Muscle of back (tissue), 11 donors: ENCODE results near the gene E2F2. TPM values are rescaled to one million over a fixed set of nuclear protein-coding genes. Genes with fewer than 3 reads are reported as not detected.
A peak's percentile ranks its signal among the peaks of the same experiment; 100 is the strongest.
"Not testable (repeated sequence)": the region's sequence is repeated elsewhere in the genome, so short reads cannot be mapped to it uniquely, and the experiment has no call there.

Experiments
- DNase-seq, 3 donors: peaks; one replicate each; pipeline versions ENCODE4 v3.0.0 to v3.0.0-alpha.2; 2013
- polyA plus RNA-seq, 10 donors: library from polyadenylated mRNA; unstranded; fragments of 120-200 nt; gene quantifications; one replicate each; pipeline ENCODE4 v1.2.1, GENCODE V29; 2013; ENCODE audit not compliant: insufficient read length in 10 of 10

Gene E2F2
- polyA plus RNA-seq, 10 donors, result 3.1 to 6.2 (median 4.3) TPM

DNA sequence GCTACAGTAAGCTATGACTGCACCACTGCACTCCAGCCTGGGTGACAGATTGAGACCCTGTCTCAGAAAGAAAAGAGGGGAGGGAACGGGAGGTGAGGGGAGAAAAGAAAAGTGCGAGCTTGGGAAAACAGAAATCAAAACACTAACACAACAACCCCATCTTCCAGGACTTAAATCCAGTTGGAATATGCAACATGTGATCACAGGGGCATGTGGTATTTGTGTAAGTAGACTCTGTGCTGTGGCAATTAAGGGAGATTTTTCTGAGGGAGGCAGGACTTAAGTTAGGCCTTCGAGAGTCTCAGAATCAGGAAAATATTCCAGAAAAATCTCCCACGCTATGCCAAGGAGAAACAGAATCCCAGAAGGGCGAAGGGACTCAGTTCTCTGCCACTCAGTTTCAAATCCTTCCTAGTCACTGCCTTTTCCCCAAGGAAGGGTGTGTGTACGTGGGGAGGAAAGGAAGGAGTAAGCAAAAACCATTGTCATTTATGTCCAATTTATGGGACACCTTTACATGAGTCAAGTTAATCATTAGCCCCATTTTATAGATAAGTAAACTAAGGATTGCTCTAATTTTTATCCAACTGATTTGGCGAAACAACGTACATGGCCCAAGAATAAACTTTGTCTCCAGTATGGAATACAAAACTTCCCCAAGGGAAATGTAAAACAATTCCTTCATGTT, 16.0 kb upstream of the E2F2 start:
- DNase-seq, result no peak

DNA sequence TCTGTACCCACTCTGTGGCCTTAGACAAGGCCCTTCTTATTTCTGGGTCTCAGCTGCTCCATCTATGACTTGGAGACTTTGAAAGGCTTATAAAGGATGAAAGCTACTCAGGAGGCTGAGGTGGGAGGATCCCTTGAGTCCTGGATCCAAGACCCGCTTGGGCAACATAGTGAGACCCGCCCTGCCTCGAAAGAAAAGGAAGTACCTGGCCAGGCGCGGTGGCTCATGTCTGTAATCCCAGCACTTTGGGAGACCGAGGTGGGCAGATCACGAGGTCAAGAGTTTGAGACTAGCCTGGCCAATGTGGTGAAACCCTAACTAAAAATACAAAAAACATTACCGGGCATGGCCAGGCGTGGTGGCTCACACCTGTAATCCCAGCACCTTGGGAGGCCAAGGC, 14.8 kb upstream of the E2F2 start:
- no peak for DNase-seq

DNA sequence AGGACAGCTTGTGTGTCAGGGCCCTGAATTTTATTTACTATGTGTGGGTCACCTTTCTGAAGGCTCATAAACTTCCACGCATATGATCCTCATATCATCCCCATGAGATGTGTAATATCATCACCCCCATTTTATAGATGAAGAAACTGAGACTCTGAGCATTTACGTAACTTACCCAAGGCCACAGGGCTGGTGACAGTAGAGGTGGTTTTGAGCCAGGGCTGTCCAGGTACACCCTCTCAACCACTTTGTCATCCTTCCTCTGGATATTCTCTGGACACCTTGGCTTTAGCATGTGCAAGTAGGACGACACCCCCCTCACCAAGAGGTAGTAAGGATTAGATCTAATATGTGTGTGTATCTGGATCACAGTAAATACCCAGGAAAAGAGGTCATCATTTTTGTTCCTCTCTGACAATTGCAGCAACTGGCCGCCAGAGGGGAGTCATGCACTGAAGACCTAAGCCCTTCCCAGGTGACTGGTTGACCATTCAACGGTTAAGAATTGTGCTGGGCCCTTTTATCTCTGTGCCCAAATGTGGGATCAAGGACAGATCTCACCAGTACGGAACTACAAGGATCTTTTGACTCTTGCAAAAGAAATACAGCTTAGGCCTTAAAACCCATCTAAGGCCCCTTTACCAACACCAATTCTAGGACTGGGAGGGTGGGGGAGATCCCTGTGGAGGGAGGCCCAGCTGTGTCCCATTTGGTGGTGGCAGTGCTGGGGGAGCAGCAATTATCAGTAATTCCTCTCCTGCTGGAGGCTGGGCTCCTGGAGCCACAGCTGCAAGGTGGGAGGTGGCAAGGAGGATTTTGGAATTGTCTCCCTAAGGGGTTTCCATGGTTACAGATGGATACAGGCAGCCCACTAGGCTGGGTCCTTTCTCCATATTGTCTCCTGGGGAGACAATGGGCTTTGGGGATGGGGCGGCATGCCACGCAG, 13.7 kb upstream of the E2F2 start:
- peak; percentile 71 to 88 (median 84) for DNase-seq

DNA sequence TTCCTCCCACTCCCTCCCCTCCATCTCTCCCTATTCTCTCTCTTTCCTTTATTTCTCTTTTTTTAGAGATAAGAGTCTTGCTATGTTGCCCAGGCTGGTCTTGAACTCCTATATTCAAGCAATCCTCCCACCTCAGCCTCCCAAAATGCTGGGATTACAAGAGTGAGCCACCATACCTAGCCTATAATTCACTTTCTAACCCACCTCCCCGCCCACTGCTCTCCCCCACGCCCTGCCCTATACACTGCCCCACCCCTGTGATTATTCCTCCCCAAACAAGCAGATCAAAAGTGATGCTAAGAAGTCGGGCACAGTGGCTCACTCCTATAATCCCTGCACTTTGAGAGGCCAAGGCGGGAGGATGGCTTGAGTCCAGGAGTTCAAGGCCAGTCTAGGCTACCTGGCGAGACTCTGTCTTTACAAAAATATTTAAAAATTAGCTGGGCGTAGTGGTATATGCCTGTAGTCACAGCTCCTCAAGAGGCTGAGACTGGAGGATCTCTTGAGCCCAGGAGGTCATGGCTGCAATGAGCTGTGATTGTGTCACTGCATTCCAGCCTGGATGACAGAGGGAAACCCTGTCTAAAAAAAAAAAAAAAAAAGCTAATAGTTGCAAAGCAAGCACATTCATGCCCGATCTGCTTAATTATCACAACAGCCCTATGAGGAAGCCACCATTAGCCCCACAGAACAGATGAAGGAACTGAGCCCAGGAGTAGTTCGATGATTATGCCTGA, 12.8 kb upstream of the E2F2 start:
- no peak for DNase-seq

DNA sequence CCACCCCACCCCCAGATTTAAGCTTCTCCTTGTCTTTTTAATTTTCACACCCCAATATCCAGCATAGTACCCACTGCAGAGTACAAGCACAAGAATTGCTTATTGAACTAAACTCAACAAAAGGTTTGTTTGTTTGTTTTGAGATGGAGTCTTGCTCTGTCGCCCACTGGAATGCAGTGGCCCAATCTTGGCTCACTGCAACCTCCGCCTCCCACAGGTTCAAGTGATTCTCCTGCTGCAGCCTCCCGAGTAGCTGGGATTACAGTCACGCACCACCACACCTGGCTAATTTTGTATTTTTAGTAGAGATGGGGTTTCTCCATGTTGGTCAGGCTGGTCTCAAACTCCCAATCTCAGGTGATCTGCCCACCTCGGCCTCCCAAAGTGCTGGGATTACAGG, 11.9 kb upstream of the E2F2 start:
- DNase-seq, result not testable (repeated sequence)

DNA sequence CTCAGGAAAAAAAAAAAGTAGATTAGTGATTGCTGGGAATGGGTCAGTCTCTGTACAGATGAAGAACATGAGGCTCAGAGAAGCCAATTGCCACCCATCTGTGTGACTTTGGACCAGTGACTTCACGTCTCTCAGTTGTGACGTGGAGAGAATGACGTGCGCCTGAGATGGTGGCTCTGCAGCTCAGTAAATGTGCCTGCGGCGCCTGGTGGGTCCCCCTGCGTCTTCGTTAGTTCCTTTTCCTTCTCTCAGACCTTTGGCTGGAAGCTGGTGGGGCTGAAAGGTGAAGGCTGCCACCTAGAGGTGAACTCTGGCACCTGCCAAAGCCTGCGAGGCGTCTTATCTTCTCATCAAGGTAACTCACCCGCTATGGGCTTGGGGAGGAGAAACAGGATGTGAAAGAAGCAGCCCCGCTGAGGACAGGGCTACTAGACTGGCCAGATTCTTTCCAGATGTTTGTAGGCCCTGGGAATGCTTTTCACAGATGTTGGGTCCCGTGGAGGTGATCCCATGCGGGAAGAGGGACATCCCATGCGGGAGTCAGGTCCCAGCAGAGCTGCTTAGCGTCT, 8.7 kb upstream of the E2F2 start:
- DNase-seq, result peak; percentile 88 to 94 (median 90)

DNA sequence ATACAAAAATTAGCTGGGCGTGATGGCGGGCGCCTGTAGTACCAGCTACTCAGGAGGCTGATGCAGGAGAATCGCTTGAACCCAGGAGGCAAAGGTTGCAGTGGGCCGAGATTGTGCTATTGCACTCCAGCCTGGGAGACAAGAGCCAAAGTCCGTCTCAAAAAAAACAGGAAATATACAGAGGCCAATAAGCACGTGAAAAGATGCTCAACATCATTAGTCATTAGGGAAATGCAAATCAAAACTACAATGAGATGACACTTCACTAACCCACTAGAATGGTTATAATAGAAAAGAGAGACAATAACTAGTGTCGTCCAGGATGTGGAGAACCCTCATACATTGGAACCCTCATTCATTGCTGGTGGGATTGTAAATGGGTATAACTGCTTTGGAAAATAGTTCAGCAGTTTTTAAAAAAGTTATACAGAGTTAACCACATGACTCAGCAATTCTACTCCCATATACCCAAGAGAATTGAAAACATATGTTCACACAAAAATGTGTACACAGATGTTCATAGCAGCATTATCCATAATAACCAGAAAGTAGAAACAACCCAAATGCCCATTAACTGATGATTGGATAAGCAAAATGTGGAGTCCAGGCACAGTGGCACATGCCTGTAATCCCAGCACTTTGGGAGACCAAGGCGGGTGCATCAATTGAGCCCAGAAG, 6.4 kb upstream of the E2F2 start:
- DNase-seq, result peak in 1 of 3 donors; percentile 43

DNA sequence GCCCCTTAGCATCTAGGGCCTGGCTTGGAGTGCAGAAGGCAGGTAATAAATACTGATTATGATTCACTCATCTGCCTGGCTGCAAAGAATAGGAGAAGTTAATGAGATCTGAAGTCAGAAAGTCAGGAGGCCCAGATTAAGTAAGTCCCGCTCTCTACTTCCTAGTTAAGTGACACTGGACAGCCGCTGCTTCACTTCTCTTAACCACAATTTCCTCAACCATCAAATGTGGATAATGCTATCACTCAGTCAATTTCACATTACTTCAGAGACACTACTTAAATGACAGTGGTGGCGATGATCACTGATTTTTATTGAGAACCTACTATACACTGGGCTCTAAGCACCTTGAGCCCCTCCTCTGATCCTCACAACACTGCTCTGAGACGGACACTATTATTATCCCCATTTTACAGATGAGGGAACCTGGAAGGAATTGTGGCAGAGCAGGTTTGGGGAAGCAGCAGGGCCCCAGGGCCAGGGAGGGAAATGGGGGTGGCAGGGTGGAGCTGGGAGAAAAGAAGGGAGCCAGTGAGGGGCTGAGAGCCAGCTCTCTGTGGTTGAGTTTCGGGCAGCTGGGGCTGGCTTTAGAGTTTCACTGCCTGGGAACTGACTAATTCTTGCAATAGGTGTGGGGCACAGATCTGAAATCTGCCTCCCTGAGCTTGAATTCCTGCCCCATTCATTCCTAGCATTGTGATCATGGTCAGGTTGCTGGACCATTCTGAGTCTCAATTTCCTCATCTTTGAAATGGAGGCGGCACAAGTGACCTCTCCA, 2.4 kb upstream of the E2F2 start:
- DNase-seq, result no peak

DNA sequence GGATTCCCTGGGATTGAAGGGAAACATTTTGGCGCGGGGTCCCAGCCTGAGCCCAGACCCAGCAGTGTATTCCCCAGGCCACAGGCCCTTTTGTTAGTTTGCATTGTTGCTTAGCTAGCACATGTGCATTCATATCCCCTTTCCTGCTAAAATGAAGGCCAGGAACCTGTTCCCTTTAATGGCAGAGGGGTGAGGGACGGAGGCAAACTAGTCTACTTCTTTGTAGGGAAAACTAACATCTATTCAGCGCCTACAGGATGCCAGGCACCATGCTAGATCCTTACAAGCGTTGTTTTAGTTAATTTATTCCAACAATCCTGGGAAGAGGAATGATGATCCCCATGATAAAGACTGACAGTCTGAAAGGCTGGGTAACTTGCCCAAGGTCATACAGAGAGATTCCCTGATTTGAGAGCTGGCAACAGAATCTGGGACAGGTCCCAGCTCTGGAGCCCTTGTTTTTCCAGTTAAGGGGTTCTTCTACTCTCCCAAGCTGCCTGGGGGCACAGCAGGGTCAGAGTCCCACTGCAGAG, 595 bp upstream of the E2F2 start:
- no peak for DNase-seq

DNA sequence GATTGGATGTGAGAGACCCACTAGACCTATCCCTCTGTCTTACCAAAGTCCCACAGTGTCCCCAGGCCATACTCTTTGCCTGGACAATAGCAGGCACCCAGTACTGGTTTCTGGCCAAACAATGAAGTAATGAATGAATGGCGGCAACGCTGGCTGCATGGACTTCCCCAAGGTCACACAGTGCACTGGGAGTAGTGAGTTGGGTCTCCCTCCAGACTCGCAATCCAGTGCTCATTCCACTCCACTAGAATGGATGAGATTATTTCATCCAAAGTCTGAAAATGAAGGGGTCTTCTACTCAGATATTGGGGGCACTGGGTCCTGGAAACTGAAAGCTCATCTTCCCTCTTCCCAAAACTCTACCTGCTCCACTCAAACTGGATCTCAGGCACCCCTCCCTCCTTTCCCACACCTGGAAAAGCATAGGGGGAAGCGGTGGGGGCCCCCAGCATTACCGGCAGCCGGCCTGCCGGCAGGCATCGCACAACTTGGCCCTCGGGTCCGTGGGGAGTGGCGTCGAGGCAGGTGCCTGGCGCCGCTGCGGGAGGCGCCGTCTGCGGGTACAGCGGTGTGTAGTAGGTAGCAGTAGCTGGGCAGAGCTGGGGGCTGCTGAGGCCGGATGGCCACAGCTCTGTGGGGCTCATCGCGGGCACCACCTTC, 816 bp downstream of the E2F2 start:
- DNase-seq, result no peak

DNA sequence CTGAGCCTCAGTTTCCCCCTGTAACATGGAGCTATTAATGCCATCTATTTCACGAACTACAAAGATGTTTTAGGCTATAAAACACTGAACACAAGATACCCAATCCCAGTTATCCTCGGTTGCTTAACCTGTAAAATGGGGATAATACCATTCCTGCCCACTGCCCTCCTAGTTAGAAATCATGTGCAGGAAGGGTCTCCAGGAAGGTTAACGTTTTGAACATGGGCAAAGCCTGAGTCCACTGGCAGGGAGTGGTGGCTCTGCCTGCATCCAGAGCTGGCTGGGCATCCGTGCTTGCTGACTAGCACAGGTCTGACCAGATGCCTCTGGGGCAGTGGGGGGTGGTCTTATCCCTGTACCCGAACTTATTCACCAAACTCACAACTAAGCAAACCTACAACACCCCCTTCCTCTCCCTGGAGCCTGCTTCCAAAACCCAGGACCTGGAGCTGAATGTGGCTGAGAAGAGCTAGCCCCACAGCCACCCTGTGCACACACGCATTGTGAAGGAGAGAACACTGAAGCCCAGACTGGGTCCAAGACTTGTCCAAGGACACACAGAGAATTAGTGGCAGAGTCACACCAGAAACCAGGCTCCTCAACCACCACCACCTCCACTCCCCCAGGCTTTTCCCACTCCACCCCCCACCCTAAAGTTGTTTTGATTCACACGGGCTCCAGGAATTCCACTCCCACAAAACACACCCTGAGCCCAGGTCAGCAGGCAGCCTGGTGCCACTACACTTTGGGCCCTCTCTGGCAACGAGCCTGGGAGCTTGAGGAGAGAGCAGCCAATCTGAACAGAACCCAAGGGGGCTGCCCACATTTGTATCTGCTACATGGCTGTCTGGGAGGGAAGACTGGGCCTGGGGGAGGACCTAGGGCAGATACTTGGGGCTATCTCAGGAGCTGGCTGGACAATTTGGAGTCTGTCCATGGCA, 1.6 kb downstream of the E2F2 start:
- DNase-seq, result no peak

DNA sequence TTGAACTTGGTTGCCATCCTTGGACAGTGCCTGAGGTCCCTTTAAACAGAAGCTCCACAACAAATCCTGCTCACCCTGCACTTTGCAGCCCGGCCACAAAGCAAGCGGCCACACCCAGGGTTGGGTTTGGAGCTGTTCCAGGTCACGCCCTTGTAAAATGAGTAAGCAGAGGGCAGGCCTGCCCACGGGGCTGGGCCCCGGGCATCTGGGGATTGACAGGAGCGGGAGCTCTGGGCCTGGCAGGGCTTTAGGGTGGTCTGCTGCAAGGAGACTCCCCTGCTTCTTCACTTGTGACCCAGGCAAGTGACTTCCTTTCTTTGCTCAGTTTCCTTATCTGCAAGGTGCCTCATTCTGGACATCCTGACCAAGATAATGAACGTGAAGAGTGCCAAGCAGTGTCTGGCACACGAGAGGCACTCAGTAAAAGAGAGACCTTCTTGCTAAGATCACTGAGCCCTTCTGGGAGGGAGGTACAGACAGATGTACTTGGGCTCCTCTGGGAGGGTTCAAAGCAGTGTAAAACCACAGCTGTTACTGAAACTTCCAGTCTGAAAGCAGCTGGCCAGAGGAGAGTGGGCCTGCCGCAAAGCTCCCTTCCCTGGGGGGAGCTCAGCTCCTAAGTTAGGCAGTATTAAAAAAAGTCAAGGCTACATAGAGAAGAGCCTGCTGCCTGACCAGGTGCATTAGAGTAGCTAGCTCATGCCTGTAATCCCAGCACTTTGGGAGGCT, 2.6 kb downstream of the E2F2 start:
- DNase-seq, result peak; percentile 76 to 86 (median 81)

DNA sequence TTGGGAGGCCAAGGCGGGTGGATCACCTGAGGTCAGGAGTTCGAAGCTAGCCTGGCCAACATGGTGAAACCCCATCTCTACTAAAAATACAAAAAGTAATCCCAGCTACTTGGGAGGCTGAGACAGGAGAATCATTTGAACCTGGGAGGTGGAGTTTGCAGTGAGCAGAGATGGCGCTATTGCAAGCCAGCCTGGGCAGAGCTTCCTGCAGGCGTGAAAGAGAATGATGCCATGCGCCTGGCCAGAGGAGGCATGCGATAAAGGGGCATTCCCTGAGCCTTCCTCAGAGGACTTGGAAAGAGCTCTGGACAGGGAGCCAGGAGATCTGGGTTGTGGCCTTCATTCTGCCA, 3.2 kb downstream of the E2F2 start:
- no peak for DNase-seq

DNA sequence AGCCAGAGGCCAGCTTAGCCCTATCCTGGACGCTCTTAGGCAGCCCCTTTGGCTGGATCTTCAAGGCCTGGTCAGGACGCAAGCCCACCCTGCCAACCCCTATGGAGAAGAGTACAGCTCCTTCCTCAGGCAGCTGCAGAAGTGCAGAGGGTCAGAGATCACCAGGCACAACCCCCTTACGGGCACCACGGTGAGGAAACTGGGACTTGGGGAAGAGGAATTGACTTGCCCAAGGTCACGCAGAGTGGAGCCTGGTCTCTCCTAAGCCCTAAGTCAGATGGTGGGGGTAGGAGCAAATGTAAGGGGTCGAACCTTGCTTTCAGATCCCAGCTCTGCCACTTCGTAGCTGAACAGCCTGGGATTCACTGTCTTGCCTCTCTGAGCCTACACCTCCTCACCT, 3.7 kb downstream of the E2F2 start:
- DNase-seq, result no peak

DNA sequence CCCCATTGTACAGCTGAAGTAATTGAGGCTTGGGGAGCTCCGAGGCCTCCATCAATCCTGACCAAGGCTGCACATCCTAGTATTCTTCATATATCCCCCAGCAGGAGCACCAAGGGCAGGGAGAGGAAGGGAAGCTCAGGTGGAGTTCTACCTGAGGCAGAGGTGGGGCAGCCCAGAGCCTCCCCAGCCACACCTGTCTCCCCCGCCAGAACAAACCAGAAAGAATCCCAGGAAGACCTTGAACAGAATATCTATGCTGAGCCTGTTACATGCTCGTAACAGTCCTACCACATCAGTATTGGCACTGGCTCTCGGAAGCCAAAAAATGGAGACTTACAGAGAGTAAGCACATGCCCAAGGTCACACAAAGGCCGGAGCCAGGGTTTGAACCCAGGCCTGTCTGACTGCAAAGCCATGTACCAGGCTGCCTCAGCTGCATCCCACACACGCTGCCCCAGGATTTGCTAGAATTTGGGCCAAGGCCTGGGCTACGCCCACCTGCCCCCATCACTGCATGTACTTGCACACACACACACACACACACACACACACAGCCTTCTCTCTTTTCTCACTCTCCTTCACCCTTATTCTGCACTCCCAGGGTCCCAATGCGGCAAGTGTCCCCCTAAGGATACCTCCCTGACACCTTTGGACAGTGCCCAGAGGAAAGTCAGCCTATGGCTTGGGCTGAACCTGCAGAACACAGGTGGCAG, 4.5 kb downstream of the E2F2 start:
- DNase-seq, result no peak

DNA sequence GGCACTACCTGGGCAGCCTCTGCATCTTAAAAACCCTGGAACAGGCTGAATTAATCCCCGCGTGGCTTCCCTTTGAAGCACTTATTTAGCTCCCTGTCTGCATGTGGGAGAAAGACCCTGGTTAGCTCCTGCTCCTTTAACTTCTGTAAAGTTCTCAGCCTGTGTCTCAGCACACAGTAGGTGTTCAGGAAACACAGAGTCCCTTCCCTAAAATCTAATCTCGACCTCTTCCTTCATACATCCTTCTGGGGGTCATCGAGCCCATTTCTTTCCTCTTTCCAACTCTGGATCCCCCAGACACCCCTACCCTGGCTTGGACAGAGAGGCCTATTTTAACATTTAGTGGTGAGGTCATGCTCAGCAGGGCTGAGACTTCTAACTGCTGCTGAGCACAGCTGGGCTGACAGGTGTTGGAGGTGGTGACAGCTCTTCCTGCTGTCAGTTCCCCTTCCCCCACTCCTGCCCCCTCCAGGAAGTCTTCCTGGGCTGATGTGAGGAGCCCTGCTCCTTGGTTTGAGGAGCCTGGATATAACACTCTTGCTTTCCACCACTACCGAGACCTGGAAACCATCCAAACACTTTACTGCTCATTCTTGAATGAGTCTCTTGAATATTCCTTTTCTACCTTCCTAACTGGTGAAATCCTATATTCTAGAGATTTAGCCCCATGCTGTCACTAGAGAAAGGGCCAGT, 5.3 kb downstream of the E2F2 start:
- DNase-seq, result peak in 1 of 3 donors; percentile 43
